K562 (cell line): ENCODE results near the gene RCOR3. TPM values are rescaled to one million over a fixed set of nuclear protein-coding genes. Genes with fewer than 3 reads are reported as not detected.

Source experiments
- FOXA3 ChIP-seq, 2 experiments: fragments of 450-650 bp in 1 of 2; sonication (generic) in 1 of 2; formaldehyde crosslinking; IDR thresholded peaks in 1 of 2; conservative IDR thresholded peaks in 1 of 2; 2 replicates each; pipeline versions ENCODE4 v1.4.0 to v1.8.0; 2020 to 2022; ENCODE audit warnings: mild to moderate bottlenecking in 2 of 2, missing genetic modification reagents in 1 of 2
- PHB ChIP-seq: fragments of 250-450 bp; sonication (Bioruptor Pico); IDR thresholded peaks from 2 replicates; pipeline ENCODE4 v1.5.0; 2021
- polyA plus RNA-seq, 8 experiments: library from polyadenylated mRNA; depleted of rRNA in 4 of 8; stranded (reverse) in 5 of 8; unstranded in 3 of 8; fragments of >200 nt; fragmentation: Nextera tagmentation in 2 of 8; fragmentation: Illumina TruSeq in 1 of 8; extraction: Ambion mirVana in 2 of 8; extraction: Trizol in 1 of 8; gene quantifications; 2 replicates each; pipeline versions ENCODE4 v1.2.1 to v1.2.3, GENCODE V29; 2011 to 2014; ENCODE audit warnings: inconsistent platforms in 1 of 8, missing spikeins in 1 of 8
- total RNA-seq, 7 experiments: library from RNA; depleted of rRNA in 6 of 7; stranded (reverse); fragments of >200 nt in 6 of 7; fragmentation: Illumina TruSeq in 2 of 7; extraction: Trizol in 2 of 7; gene quantifications; 2 replicates each; pipeline versions ENCODE4 v1.2.1 to v1.2.3, GENCODE V29; 2011 to 2021; ENCODE audit warnings: low replicate concordance in 1 of 7
- TF ChIP-seq, protein P1 (sequence below): sonication (generic); formaldehyde crosslinking; IDR thresholded peaks from 2 replicates; pipeline ENCODE4 v1.8.1; 2023; ENCODE audit warnings: missing genetic modification reagents, mild to moderate bottlenecking, borderline replicate concordance
- TF ChIP-seq, protein P2 (sequence below), 2 experiments: fragments of 450-650 bp; conservative IDR thresholded peaks; 2 replicates each; pipeline ENCODE4 v1.6.1; 2017; ENCODE audit warnings: mild to moderate bottlenecking in 2 of 2, moderate library complexity in 2 of 2
- TF ChIP-seq, protein P3 (sequence below): fragments of 250-450 bp; sonication (Bioruptor Pico); IDR thresholded peaks from 2 replicates; pipeline ENCODE4 v1.5.0; 2020; ENCODE audit warnings: mild to moderate bottlenecking
- TF ChIP-seq, protein P4 (sequence below), 2 experiments: fragments of 450-650 bp; IDR thresholded peaks; 2 replicates each; pipeline ENCODE4 v1.6.1; 2018; ENCODE audit warnings: mild to moderate bottlenecking in 2 of 2, low read depth in 1 of 2; ENCODE audit not compliant: partially characterized antibody in 2 of 2

Gene RCOR3
- total and polyA plus RNA-seq, 9 of the 15 experiments (the other 6 are each of a cell fraction or from before 2014, with no cell fraction given) = 9.7 to 42.7 (median 29.5) TPM

DNA sequence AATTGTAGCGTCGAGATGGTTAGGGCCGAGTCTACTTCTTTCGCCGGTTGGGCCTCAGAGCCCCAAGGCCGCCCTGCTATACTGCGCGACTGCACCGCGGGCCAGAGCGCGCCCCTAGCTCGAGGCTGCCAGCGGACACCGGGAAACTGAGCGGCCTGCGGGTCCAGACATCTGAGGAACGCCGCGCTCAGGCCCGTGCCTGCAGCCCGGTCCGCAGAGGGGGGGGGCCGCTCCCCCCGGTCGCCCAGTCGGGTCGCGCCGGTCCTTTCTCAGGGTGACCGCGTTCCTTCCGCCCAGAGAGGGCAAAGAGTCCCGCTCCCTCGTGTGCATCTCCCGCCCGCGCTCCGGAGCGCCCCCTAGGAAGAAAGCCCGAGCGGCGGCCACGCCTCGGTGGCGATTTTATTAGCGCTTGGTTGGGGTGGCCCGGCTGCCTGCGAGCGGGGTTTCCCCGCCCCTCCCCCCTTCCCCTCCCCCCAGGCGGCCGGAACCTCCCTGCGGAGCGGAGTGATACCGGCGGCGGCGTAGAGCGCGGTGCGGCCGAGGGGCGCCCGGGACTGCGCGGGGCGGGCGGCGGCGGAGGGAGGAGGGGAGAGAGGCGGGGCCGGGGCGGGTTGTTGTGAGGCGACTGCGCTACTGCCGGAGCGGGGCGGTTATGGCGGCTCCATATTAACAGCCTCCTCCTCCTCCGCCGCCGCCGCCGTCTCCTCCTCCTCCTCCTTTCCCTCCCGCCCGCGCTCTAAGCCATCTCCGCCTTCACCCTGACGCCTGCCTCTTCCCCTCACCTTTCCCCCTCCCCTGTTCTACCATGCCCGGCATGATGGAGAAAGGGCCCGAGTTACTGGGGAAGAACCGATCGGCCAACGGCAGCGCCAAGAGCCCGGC is at the start of gene RCOR3 (continued):
- TF ChIP-seq, protein P1, sequence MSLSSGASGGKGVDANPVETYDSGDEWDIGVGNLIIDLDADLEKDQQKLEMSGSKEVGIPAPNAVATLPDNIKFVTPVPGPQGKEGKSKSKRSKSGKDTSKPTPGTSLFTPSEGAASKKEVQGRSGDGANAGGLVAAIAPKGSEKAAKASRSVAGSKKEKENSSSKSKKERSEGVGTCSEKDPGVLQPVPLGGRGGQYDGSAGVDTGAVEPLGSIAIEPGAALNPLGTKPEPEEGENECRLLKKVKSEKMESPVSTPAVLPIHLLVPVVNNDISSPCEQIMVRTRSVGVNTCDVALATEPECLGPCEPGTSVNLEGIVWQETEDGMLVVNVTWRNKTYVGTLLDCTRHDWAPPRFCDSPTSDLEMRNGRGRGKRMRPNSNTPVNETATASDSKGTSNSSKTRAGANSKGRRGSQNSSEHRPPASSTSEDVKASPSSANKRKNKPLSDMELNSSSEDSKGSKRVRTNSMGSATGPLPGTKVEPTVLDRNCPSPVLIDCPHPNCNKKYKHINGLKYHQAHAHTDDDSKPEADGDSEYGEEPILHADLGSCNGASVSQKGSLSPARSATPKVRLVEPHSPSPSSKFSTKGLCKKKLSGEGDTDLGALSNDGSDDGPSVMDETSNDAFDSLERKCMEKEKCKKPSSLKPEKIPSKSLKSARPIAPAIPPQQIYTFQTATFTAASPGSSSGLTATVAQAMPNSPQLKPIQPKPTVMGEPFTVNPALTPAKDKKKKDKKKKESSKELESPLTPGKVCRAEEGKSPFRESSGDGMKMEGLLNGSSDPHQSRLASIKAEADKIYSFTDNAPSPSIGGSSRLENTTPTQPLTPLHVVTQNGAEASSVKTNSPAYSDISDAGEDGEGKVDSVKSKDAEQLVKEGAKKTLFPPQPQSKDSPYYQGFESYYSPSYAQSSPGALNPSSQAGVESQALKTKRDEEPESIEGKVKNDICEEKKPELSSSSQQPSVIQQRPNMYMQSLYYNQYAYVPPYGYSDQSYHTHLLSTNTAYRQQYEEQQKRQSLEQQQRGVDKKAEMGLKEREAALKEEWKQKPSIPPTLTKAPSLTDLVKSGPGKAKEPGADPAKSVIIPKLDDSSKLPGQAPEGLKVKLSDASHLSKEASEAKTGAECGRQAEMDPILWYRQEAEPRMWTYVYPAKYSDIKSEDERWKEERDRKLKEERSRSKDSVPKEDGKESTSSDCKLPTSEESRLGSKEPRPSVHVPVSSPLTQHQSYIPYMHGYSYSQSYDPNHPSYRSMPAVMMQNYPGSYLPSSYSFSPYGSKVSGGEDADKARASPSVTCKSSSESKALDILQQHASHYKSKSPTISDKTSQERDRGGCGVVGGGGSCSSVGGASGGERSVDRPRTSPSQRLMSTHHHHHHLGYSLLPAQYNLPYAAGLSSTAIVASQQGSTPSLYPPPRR (CRISPR knock-in tag) = peak; percentile 69
- TF ChIP-seq, protein P2, sequence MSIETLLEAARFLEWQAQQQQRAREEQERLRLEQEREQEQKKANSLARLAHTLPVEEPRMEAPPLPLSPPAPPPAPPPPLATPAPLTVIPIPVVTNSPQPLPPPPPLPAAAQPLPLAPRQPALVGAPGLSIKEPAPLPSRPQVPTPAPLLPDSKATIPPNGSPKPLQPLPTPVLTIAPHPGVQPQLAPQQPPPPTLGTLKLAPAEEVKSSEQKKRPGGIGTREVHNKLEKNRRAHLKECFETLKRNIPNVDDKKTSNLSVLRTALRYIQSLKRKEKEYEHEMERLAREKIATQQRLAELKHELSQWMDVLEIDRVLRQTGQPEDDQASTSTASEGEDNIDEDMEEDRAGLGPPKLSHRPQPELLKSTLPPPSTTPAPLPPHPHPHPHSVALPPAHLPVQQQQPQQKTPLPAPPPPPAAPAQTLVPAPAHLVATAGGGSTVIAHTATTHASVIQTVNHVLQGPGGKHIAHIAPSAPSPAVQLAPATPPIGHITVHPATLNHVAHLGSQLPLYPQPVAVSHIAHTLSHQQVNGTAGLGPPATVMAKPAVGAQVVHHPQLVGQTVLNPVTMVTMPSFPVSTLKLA (conservative IDR thresholded peaks at IDR 0.05) = peak; percentile 88 to 93
- TF ChIP-seq PHB (peak; percentile 83), FOXA3 (CRISPR knock-in tag; conservative IDR thresholded peaks at IDR 0.05 in 1 of 2, IDR thresholded peaks at IDR 0.05 in 1 of 2) (peak in 1 of 2 experiments; percentile 48; a peak in 1 of 4 replicates)
- TF ChIP-seq, protein P3, sequence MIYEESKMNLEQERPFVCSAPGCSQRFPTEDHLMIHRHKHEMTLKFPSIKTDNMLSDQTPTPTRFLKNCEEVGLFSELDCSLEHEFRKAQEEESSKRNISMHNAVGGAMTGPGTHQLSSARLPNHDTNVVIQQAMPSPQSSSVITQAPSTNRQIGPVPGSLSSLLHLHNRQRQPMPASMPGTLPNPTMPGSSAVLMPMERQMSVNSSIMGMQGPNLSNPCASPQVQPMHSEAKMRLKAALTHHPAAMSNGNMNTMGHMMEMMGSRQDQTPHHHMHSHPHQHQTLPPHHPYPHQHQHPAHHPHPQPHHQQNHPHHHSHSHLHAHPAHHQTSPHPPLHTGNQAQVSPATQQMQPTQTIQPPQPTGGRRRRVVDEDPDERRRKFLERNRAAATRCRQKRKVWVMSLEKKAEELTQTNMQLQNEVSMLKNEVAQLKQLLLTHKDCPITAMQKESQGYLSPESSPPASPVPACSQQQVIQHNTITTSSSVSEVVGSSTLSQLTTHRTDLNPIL = no peak
- TF ChIP-seq, protein P4, sequence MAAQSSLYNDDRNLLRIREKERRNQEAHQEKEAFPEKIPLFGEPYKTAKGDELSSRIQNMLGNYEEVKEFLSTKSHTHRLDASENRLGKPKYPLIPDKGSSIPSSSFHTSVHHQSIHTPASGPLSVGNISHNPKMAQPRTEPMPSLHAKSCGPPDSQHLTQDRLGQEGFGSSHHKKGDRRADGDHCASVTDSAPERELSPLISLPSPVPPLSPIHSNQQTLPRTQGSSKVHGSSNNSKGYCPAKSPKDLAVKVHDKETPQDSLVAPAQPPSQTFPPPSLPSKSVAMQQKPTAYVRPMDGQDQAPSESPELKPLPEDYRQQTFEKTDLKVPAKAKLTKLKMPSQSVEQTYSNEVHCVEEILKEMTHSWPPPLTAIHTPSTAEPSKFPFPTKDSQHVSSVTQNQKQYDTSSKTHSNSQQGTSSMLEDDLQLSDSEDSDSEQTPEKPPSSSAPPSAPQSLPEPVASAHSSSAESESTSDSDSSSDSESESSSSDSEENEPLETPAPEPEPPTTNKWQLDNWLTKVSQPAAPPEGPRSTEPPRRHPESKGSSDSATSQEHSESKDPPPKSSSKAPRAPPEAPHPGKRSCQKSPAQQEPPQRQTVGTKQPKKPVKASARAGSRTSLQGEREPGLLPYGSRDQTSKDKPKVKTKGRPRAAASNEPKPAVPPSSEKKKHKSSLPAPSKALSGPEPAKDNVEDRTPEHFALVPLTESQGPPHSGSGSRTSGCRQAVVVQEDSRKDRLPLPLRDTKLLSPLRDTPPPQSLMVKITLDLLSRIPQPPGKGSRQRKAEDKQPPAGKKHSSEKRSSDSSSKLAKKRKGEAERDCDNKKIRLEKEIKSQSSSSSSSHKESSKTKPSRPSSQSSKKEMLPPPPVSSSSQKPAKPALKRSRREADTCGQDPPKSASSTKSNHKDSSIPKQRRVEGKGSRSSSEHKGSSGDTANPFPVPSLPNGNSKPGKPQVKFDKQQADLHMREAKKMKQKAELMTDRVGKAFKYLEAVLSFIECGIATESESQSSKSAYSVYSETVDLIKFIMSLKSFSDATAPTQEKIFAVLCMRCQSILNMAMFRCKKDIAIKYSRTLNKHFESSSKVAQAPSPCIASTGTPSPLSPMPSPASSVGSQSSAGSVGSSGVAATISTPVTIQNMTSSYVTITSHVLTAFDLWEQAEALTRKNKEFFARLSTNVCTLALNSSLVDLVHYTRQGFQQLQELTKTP (IDR thresholded peaks at IDR 0.05; ENCODE audit: low read depth in 1 of 2, partially characterized antibody in 2 of 2) = peak in 1 of 2 experiments; percentile 65
